Activated T-helper 1 cell treated with anti-CD3 and anti-CD28 coated beads, Interleukin-2, amount 50 U/mL, for 16 hours (primary cell): ENCODE results near the gene GRIFIN.
A peak's percentile ranks its signal among the peaks of the same experiment; 100 is the strongest.

ENCODE experiments used
- DNase-seq, 2 donors: peaks; one replicate each; pipeline ENCODE4 v3.0.0-alpha.2; 2020; ENCODE audit warnings: low read depth in 1 of 2, low spot score in 1 of 2

GRIFIN gene

DNA sequence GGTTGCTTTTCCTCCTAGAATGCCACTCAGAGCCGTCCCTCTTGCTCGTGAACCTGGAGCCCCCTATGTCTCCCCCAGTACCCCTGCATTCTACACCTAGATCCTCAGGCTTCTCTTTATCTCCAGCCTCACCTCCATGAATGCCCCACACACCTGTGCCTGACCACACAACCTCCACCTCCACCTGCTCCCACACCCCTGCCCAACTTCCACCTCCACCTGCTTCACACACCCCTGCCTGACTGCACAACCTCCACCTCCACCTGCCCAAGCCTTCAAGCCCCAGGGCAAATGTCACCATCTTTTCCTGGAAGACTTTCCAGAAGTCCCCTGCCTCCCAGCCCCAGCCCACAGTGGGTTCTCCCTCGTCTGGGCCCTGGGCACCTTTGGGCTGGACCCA, 36.5 kb upstream of the GRIFIN start:
- no peak for DNase-seq

DNA sequence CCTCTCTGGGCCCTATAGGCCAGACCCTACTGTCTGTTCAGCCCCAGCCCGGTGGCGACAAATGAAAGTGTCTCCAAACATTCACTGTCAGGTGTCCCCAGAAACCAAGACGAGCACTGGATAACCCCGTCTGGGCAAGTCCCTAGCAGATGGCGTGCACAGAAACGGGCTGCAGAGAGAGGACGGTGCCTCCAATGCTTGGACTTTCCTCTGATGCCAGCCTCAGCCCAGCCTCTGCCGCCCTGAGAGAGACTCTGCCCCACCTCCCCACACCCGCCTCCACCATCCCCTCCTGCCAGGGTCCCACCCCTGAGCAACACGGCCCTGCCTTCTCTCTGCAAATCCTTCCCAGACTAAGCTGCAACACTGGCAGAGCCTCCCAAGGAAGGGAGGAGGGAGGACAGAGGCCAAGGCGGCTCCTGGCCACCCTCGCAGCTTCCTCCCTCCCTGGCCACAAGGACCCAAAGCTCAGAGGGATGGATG, 36.0 kb upstream of the GRIFIN start:
- DNase-seq: no peak

DNA sequence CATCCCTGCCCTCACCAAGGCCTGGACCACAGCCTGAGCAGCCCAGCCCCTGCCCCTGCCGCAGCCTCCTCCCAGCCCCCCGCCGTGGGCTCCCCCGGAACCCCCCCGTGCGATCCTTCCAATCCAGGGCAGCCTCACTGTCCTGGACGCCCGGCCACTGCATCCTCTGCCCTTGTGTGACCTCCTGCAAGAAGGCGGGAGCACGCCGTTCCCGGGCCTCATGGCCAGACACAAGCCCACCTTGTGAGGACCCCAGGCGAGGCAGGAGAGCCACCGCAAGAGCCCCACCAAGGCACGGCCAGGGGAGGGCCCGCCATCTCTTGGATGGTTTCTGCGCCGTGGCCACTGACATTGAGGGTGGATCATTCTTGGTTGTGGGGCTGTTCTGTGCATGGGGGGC, 35.6 kb upstream of the GRIFIN start:
- DNase-seq: no peak

DNA sequence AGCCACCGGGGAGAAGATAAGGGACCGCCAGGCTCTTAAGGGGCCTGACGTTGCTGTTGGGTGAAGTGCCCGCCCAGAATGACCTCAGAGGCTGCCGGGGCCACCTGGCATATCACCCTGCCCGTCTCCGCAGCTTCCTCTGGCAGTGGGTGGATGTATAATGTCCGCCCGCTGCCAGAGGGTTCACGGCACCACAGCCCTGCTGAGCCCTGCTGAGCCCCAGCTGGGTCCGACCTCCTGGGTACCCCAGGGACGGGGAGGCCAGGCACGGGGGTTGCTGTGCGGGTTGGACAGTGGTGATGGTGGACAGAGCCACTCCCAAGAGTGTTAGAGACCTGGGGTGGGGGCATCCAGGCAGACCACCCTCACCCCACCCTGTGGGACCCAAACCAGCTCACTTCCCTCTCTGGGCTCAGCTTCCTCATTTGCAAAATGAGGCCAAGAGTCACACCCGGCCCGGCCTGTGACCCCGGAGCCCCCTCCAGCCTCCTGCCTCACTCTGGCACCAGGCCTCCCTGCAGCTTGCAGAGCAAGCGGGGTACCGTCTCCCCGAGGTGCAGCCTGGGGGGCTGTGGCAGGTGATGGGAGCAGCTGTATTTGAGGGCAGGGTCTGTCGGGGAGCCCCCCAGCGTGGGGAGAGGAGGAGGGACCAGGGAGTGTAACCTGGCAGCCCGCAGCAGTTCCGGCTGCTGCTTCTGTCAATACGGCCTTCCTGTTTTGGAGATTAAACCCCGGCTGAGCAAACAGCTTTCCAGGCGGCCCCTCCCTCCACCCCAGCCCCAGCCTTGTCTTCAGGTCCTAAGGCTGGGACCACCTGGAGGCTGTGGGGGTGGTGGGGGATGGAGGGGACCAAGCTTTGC, 34.9 kb upstream of the GRIFIN start:
- DNase-seq: no peak

DNA sequence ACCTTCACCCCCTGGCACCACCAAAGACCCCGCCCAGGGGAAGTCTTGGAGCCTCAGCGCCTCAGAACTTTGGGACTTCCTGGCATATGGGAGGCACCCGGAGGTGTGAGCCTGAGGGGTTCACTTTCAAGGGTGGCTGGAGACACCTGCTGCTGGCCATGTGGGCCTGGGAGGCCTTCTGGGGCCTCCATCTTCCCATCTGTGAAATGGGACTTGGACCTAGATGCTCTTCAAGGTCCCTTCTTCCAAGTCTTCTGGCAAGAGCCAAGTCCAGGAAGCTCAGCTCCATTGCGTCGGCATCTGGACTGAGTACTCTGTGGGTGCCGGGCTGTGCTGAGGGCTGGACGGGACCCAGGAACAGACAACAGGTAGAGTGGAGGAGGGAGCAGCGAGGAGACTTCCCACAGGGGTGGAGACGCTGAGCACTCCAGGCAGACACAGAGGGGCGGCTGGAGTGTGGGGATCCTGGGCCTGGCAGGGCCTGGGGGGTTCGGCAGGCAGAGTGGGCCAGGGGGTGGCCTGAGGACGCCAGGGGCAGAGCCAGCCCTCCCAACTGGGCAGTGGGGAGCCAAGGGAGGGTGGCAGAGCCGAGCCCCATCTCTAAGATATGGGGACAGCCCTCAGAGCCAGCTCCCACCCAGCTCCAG, 34.1 kb upstream of the GRIFIN start:
- DNase-seq: no peak

DNA sequence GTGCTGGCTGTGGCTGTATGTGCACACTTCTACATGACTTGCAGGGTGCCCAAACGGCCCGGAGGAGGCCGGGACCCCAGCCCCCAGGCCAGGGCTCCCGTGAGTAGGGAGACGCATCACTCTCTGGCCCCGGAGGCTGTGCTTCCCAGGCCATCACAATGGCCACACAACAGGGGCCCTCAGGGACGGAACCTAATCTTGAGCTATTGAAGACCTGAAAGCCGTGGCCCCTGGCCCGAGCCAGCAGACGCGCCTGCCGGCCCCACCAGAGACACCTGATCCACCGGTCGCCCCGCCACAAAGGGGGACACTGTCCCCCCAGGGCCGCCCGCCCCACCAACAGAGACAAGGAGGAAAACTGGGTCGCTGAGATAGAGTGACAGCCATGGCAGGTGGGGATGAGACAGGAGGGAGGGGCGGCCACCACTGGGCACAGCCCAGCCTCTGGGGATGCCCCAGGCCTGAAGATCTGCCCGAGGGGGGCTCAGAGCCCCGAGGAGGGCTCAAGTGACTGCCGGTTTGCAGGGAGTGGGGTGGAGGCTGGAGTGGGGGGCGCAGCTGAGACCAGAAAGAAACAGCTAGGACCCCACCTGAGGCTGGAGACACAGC, 33.2 kb upstream of the GRIFIN start:
- no peak for DNase-seq

DNA sequence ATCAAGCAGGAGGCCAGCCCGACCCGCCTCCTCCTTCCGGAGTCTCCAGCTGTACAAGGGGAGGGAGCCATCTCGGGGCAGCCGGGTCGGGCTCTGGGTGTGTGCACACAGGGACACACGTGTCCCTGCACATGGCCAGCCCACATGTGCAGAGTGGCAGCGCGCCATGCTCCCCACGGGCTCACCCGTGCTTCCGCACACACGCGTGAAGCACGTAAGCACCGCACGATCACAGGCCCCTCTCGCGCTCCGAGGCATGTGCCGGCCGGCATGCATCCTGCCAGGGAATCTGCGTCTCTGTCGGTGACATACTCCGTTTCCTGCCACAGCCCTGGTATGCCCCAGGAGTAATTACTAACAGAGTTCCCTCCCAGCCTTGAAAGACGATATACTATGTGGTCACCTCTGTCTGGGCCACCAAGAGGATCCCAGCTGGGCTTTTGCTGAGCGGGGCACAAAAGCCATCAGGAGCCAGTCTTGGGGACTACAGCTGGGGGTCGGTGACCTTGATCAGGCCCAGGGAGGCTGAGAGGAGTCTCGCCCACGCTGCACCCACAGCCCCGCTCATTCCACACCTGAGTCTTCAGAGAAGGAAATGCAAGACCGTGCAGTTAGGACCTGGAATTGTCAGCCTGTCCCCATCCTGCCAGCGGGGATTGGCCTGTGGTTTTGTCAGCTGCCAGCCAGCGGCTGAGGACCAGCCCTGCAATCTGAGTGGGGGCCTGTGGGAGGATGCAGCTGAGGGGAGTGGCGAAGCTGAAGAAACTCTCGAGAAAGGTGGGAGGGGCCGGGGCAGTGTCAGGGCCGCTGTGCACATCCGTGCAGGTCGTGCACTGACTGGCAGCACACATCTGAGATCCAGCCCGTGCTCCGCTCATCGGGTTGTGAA, 32.4 kb upstream of the GRIFIN start:
- peak; percentile 56 to 64 for DNase-seq

DNA sequence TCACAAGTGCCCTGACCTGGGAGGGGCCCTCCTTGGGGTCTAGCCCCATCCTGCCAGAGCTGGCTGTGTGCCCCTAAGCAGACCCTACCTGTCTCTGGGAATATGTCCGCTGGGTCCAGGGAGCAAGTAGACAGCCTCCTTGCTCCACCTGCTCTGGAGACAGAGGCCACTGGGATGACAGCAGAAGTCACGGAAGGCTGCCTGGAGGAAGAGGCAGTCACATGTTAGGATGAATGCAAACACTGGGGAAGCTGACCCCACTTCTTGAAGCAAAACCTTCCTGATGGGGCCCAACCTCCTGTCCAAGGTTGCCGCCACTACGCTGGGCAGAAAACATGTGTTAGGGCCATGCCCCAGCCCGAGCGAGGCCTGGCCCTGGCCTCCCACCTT, 31.7 kb upstream of the GRIFIN start:
- DNase-seq: no peak

DNA sequence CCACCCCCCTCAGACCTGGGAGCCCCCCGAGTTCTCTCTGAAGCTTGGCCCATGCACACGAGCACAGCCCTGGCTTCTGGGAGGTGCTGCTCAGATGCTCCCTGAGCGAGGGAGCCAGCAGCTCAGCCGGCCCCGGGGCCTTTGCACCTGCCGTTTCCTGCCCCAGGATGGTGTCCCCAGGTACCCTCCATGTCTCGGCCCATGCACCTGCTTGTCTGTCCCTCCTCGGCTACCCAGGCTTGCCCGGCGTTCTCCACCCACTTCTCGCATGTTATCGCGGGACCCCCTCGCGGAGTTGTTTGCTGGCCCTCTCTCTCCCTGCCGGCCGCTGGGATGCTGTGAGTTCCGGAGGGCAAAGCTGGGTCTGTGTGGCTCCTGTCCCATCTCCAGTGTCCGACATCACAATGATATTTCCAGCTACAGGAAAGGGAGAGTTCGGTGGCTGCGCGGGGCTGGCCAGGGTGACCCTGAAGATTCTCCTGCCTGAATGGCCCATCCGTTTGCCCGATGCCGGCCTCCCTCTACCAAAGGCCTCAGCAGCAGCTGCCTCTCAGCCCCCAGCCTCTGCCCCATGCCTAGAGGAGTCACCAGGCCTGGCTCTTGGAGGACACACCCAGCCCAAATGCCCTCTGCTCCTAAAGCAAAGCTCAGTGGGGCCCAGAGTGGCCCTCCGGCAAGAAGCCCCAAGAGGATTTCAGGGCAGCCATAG, 31.2 kb upstream of the GRIFIN start:
- no peak for DNase-seq

DNA sequence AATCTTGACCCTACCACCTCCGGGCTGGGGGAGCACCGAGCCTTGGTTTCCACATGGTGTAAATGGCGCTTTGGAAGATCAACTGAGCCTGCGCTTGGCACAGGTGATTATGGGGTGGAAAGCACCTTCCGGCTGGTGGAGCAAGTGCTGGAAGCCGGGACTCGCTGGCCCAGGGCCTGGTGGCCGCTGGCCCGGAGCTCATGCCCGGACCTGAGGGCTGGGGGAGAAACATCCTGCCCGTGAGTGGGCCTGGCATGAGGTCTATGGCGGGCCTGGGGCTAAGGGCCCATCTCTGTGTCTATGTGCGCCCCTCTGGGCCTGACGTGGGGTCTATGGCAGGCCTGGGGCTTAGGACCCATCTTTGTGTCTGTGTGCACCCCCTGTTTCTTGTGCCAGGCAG, 29.2 kb upstream of the GRIFIN start:
- DNase-seq: no peak

DNA sequence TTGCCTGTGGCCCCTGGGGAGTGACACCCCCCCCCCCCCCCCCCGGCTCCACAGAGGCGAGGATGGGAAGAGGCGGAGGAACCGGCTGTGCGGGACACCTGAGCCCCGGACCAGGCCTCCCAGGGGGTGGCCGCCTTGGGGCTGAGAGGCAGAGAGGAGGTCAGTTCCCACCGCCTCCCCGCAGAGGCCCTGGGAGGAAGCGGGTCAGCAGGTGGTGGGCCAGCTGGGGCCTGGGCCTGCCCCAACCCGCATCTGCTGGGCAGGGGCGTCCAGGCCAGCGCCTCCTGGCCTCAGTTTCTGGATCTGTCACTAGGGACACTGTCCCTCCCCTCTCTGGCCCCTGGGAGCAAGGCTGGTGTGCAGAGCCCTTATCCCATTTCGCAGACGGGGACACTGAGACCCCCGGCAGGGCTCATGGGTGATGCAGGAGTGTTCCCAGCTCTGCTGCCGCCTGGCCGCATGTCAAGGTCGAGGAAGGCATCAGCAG, 28.7 kb upstream of the GRIFIN start:
- DNase-seq: no peak

DNA sequence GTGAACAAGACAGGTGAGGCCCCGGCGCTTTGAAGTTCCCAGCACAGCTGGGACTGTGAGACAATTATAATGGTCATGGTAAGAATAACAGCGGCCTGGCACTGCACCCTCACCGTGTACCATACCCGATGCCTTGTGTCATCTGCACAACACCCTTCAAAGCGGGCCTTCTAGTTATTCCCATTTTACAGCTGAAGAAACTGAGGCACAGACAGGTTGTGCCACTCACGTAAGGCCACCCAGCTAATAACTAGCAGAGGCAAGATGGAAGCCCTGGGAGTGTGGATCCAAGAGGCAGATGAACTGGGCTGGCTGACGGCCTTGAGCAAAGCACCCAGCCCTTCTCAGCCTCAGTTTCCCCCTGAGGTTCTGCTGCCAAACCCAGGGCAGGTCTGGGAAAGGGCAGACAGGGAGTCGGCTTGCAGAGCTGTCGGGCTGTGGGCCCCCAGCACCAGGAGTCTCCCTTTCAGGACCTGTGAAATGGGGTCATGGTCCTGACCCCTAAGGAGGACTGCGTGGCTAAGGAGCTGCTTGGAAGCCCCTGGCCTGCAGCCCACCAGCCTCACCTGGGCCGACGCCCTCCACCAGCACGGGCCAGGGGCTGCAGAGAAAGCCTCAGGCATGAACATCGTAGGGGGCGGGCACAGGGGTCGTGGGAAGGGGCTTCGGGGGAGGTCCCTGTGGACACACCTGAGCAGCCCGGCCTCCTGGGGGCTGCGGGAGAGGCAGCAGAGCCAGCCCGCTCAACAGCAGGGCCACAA, 28.1 kb upstream of the GRIFIN start:
- DNase-seq: no peak

DNA sequence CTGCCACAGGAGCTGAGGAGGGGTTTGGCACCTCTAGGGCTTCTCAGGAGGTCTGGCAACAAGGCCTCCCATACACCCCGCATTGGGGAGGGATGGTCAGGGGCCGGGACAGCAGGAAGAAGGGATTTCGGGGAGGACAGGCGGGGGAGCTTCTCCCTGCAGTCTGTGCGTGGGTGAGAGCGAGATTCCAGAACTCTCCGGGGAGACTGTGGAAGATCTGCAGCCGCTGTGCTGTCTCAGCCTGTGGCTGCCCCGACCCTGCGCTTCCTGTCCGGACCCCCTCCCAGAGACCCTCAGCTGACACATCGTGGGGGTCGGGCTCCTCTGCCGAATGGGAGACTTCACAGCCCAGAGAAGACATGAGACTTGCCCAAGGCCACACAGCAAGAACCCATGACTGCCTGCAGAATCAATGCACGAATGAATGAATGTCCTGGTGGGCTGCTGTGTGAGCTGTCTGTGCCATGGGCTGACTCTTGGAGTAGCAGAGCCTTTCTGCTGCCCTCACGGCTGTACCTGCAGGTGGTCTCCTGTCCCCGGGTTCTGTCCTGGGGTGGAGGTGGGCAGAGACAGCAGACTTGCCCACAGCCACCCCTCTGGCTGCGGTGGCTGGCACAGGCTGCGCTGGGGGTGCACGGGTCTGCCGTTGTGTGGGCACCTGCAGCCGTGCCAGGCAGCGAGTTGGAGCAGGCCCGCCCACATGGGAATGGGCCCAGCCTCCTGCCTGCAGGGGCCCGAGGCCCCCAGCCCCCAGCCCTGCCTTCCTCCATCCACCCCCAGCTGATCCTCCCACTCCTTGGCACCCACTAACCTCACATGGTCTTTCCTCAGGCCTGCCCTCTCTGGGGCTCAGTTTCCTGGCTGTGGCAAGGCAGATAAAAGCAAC, 27.1 kb upstream of the GRIFIN start:
- no peak for DNase-seq

DNA sequence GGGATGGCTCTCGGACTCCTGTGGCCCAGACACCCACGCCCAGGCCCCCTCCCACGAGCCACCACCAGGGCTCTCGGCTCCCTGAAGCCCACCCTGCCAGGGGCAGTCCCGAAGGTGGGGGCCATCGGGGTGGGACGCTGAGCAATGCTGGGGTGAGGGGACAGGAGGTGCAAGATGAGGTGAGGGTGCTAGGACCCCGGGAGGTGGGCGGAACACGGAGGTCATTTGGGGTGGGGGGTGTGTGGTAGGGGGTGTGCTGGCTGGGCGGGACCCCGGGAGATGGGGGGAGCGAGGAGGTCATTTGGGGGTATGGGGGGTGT, 26.4 kb upstream of the GRIFIN start:
- no peak for DNase-seq

DNA sequence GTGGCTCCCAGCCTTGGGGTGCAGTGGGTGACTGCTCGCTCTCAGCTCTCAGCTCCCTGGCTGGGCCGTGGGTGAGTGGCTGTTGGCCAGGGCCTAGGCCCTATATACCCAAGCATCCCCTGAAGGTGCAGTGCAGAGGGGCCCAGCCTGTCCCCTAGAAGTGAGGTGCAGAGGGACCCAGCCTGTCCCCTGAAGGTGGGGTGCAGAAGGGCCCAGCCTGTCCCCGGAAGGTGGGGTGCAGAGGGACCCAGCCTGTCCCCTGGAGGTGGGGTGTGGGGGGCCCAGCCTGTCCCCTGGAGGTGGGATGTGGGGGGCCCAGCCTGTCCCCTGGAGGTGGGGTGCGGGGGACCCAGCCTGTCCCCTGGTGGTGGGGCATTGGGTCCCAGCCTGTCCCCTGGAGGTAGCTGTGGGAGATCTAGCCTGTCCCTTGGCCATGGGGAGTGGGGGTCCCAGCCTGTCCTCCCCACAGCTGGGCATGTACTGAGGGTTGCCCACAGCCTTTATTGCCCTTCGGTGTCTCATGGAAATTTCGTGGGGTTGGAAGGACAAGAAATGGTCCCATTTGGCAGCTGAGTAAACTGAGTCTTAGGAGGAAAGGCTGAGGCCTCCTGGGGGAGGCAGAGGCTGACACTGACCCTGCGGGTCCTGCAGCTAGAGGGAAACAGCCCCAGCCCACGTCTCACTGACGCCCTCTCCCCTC, 25.9 kb upstream of the GRIFIN start:
- no peak for DNase-seq

DNA sequence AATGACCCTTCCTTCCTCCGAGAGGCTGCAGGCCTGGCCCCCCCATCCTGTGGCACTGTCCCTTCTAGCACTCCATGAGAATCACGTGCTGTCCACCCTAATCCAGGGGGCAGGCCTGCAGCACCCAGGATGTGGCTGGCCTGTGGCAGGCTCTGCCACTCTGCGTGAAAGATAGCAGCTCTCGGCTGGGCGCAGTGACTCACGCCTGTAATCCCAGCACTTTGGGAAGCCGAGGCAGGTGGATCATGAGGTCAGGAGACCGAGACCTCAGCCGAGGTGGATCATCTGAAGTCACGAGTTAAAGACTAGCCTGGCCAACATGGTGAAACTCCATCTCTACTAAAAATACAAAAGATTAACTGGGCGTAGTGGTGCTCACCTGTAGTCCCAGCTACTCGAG, 24.5 kb upstream of the GRIFIN start:
- DNase-seq: no peak

DNA sequence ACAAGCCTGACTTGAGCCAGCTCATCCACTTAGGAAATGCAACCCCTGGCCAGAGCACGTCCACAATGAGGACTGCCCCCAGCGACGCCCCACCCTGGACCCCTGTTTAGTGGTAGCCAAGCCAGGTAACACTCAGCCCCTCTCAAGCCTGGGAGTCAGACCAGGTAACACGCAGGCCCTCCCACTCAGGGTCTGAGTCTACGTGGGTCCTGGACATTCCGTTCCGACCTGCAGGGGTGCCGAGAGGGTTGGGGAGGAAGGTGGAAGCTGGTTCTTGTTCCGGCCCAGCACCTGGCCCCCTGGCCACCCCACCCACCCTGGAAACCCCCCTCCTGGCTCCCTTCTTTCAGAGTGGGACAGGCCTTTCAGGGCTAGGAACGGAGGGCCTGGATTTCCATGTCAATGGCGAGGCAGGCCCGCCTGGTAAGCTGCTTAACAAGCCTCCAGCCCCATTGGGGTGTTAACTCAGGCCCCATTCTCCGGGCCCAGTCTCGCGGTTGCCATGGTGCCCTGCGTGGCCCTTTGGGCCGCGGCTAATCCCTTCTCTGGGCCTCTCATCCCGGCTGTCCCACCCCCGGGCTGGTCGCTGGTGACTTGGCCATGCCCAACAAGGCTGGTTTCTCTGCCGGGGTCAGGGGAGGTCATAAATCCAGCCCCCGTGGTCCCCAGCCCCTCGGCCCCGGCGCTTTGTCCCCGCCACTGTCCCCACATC, 23.7 kb upstream of the GRIFIN start:
- DNase-seq: no peak

DNA sequence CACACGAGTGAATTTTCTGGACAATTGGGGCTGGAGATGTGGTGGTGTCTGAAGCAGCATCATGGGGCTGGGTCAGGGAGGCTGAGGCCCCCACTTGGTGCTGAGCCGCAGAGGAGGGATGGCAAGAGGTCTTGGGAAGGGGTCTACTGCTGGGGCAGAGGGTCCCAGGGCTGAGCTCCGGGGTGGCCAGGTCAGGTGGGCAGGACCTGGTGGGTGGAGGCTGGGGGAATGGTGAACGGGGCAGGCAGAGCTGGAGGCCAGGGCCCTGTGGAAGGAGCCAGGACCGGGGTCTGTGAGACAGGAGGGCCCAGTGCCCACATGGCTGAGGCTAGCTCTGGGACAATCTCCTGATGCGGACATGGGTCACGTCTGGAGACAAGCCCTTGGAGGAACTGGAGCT, 23.0 kb upstream of the GRIFIN start:
- DNase-seq: no peak
